ENCODE measurements around the gene CWC15. TPM values are rescaled to one million over a fixed set of nuclear protein-coding genes. Genes with fewer than 3 reads are reported as not detected.
"Not testable (repeated sequence)": the region's sequence is repeated elsewhere in the genome, so short reads cannot be mapped to it uniquely, and the experiment has no call there.

Gene CWC15
- total and polyA plus RNA-seq, 11 donors, result 54.4 to 118 (median 62.7) TPM

DNA sequence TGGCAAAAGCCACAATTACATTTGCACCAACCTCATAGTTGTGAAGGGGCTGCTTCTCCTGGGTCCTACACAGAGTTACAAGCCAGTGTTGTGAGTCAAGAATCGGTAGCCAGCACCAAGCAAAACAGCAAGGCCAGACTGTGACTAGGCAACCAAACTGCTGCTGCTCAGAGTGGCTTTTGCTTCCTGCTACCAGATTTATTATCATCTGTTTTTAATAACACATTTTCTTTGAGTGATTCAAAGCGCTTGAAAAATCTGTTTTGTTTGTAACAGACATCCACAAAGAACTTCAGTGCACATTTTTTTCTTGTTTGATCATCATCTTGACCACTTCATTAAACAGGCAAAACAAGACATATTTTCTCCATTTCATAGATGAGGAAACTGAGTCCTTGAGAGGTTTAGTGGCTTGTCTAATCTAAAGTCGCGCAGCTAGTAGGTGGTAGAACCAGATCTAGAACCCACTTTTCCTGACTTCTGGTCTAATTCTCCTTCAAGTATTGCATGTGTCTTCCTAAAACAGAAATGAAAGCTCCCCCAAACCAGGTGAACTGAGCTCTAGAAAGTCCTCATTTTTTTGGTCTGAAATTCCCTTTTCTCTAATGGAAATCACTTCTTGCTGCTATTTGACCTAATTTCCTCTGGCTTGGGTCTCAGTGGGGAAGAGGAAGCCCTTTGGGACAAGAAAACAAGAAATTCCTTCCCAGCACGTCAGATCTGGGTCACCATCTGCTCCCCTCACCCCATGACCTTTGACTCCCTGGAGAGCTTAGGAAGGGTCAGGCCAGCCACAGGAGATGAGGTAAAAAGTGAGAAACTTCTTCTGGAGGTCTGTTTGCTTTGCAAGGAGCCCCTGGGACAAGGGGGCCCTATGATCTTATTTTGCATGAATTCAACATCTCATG, 39.9 kb downstream of the CWC15 start:
- 49 to 66% (median 56%) methylated on average over 5 of the region's 5 CpGs for WGBS, 4 donors
- peak in 3 of 4 donors; percentile 63 to 89 (median 67) for ATAC-seq
- H3K4me3 ChIP-seq, result no peak overlapping the region
- H3K4me1 ChIP-seq, result peaks cover 0 to 38% (median 13%) of the 10 kb centered on the region in 12 donors
- H3K27ac ChIP-seq, result peak overlapping the region in 10 of 12 donors; percentile 3 to 70 (median 52)
- no peaks in the 10 kb centered on the region for H3K27me3 ChIP-seq
- peak; percentile 37 to 65 (median 53) for DNase-seq
- TF ChIP-seq CTCF (IDR thresholded peaks at IDR 0.05) (no peak), POLR2A (IDR thresholded peaks at IDR 0.05) (no peak)
- no peaks in the 10 kb centered on the region for H3K9me3 ChIP-seq
- intact Hi-C loops (cut with DNase I), result loop anchor here in 1 of 10 donors (10.0 kb wide), 1 partner anchor 799 kb away; no protein-coding TSS in a partner anchor
- no peaks in the 10 kb centered on the region for H3K36me3 ChIP-seq

DNA sequence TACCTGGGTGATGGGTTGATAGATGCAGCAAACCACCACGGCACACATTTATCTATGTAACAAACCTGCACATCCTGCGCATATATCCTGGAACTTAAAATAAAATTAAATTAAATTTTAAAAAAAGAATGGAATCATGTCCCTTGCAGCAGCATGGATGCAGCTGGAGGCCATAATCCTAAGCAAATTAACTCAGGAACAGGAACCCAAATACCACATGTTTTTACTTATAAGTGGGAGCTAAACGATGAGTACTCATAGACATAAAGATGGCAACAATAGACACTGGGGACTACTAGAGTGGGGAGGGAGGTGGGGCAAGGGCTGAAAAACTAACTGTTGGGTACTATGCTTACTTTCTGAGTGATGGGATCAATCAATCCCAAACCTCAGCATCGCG, 40.9 kb downstream of the CWC15 start:
- DNase-seq (no peak), ATAC-seq (no peak)
- H3K27me3 ChIP-seq, result no peaks in the 10 kb centered on the region
- 93 to 96% (median 95%) methylated on average over 5 of the region's 5 CpGs for WGBS, 4 donors
- no peaks in the 10 kb centered on the region for H3K36me3 ChIP-seq
- peak overlapping the region in 2 of 12 donors; percentile 21 to 61 for H3K27ac ChIP-seq
- no peaks in the 10 kb centered on the region for H3K9me3 ChIP-seq
- intact Hi-C loops (cut with DNase I), result loop anchor here in 1 of 10 donors (10.0 kb wide), 1 partner anchor 798 kb away; no protein-coding TSS in a partner anchor
- H3K4me1 ChIP-seq, result peaks cover 2 to 42% (median 22%) of the 10 kb centered on the region in 12 donors
- H3K4me3 ChIP-seq, result no peak overlapping the region
- TF ChIP-seq POLR2A (IDR thresholded peaks at IDR 0.05), result no peak
- TF ChIP-seq CTCF (IDR thresholded peaks at IDR 0.05), result no peak

GRCh38 chr11:94932072-94932471, 41.3 kb downstream of the CWC15 start:
- intact Hi-C loops (cut with DNase I), result loop anchor here in 1 of 10 donors (10.0 kb wide), 1 partner anchor 797 kb away; no protein-coding TSS in a partner anchor
- H3K9me3 ChIP-seq, H3K27ac ChIP-seq, H3K36me3 ChIP-seq, H3K4me3 ChIP-seq, ATAC-seq, H3K27me3 ChIP-seq, DNase-seq: not testable (repeated sequence)
- H3K4me1 ChIP-seq, result peaks cover 6 to 46% (median 26%) of the 10 kb centered on the region in 12 donors

DNA sequence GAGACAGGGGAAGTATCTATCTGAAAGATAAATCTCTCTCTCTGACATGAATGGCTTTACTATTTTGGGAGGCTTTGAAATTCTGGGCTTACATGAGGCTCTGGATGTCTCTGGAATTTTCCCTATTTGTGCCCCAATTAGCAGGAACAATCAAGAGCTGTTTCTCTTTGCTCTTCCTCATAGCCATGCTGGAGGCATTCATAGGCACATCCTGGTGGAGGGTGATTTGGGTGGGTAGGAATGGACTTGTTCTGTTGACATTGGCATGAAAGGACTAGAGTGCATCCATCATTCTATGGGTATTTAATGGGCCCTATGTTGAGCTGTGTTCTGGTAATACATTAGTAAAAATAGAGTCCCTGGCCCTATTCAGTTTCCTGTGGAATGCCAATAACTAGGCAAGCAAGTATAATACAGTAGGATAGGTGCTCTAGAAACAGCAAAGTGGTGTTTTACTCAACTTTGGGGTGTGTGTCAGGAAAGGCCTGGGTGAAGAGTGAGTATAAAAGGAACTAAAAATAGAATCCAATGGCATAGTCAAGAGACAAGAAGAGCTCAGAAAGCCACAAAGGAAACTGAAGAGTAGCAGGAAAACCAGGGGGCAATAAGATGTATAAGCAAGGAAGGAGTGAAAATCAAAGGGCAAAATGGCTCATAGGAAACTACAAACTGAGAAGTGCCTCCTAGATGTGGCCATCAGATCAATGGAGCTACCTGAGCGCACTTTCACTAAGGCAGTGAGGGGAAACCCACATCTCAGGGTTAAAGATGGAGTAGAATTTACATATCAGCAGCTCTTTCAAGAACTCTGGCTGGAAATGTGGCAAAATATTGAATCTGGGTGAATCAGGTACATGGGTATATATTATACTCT, 45.0 kb downstream of the CWC15 start:
- no peaks in the 10 kb centered on the region for H3K27me3 ChIP-seq
- intact Hi-C loops (cut with DNase I), result loop anchor here in 1 of 10 donors (10.0 kb wide), 1 partner anchor 54 kb away; no protein-coding TSS in a partner anchor
- no peak overlapping the region for H3K4me3 ChIP-seq
- TF ChIP-seq CTCF (IDR thresholded peaks at IDR 0.05) (no peak), POLR2A (IDR thresholded peaks at IDR 0.05) (no peak)
- 92 to 97% (median 96%) methylated on average over 1 of the region's 1 CpG for WGBS, 4 donors
- no peaks in the 10 kb centered on the region for H3K9me3 ChIP-seq
- no peaks in the 10 kb centered on the region for H3K36me3 ChIP-seq
- H3K4me1 ChIP-seq, result peaks cover 8 to 58% (median 41%) of the 10 kb centered on the region in 12 donors
- H3K27ac ChIP-seq, result peak overlapping the region in 10 of 12 donors; percentile 70 to 90 (median 80)
- no peak for ATAC-seq
- no peak for DNase-seq
